ENCODE data around the gene WTIP. TPM values are rescaled to one million over a fixed set of nuclear protein-coding genes. Genes with fewer than 3 reads are reported as not detected.
"Not testable (repeated sequence)": the region's sequence is repeated elsewhere in the genome, so short reads cannot be mapped to it uniquely, and the experiment has no call there.

Gene WTIP
- total and polyA plus RNA-seq, 2 of the 13 experiments (the other 11 are each of a cell fraction or from before 2014, with no cell fraction given): 15.0 to 18.1 TPM

GRCh38 chr19:34508540-34508939, 27.0 kb downstream of the WTIP start:
- no peaks in the 10 kb centered on the region for H4K20me1 ChIP-seq (ENCODE audit: insufficient read depth, low read length)
- H3K9me3 ChIP-seq (ENCODE audit: low read length): peaks cover 7% of the 10 kb centered on the region; the same call in 1 of the 2 replicates
- FAIRE-seq (no peak), DNase-seq (ENCODE audit: low spot score) (no peak), ATAC-seq (no peak)
- in situ Hi-C loops (cut with HindIII; ENCODE audit: extremely low pct_ligation_motif_present, low pct_unique_long_range_greater_than_20kb) (loop anchor here (10.0 kb wide), 1 partner anchor 206 kb away; no protein-coding TSS in a partner anchor), intact Hi-C loops (cut with micrococcal nuclease; ENCODE audit: unreplicated experiment) (no loop called here)
- peaks cover 0 to 2% of the 10 kb centered on the region in 2 experiments; a peak in 2 of 5 replicates for H3K27me3 ChIP-seq (ENCODE audit: control insufficient read depth in 1 of 2, insufficient read depth in 2 of 2, low read length in 2 of 2)
- CTCF ChIA-PET (ENCODE audit: low intra/inter-chr PET ratio, low total read pairs): no interaction called here
- WGBS (ENCODE audit: low lambda C conversion rate): 68% methylated on average over 7 of the region's 9 CpGs
- H3K36me3 ChIP-seq (replicated peaks in 1 of 2; ENCODE audit: control insufficient read depth in 1 of 2, insufficient read depth in 2 of 2, low read length in 2 of 2): no peaks in the 10 kb centered on the region
- POLR2A ChIA-PET: no interaction called here
- no peak overlapping the region for H3K27ac ChIP-seq (ENCODE audit: extremely low read length, insufficient read depth, low read length)
- H3K4me2 ChIP-seq (ENCODE audit: low read depth, low read length): no peak overlapping the region
- H3K4me1 ChIP-seq (ENCODE audit: insufficient read depth, low read length): peaks cover 8% of the 10 kb centered on the region
- no peak overlapping the region for H3K4me3 ChIP-seq (replicated peaks in 1 of 3; ENCODE audit: insufficient read depth in 1 of 3, low read depth in 2 of 3, low read length in 3 of 3)
- H3K9ac ChIP-seq (ENCODE audit: insufficient read depth, low read depth, low read length): no peak overlapping the region
- H3K79me2 ChIP-seq (ENCODE audit: insufficient read depth, low read length): no peaks in the 10 kb centered on the region
- TF ChIP-seq ELF4 (CRISPR knock-in tag; IDR thresholded peaks at IDR 0.05; ENCODE audit: borderline replicate concordance) (no peak), MYNN (CRISPR knock-in tag; IDR thresholded peaks at IDR 0.05; ENCODE audit: low read depth) (no peak)
- no TSS peak for BruUV-seq (replicated peaks)
- H2AFZ ChIP-seq (ENCODE audit: low read length): no peak overlapping the region

- ATAC-seq; CTCF ChIA-PET (ENCODE audit: low intra/inter-chr PET ratio, low total read pairs); H3K4me1 ChIP-seq (ENCODE audit: insufficient read depth, low read length): not testable (repeated sequence)
Measured at GRCh38 chr19:34510904-34511303, 29.3 kb downstream of the WTIP start.

More at GRCh38 chr19:34510904-34511303, 29.3 kb downstream of the WTIP start:
- BruUV-seq (replicated peaks); POLR2A ChIA-PET; H4K20me1 ChIP-seq (ENCODE audit: insufficient read depth, low read length); H3K79me2 ChIP-seq (ENCODE audit: insufficient read depth, low read length); H3K36me3 ChIP-seq (replicated peaks in 1 of 2; ENCODE audit: control insufficient read depth in 1 of 2, insufficient read depth in 2 of 2, low read length in 2 of 2); DNase-seq (ENCODE audit: low spot score); in situ Hi-C loops (cut with HindIII; ENCODE audit: extremely low pct_ligation_motif_present, low pct_unique_long_range_greater_than_20kb); H3K4me2 ChIP-seq (ENCODE audit: low read depth, low read length); intact Hi-C loops (cut with micrococcal nuclease; ENCODE audit: unreplicated experiment); H3K27ac ChIP-seq (ENCODE audit: extremely low read length, insufficient read depth, low read length); FAIRE-seq; H3K9me3 ChIP-seq (ENCODE audit: low read length); H2AFZ ChIP-seq (ENCODE audit: low read length); H3K4me3 ChIP-seq (replicated peaks in 1 of 3; ENCODE audit: insufficient read depth in 1 of 3, low read depth in 2 of 3, low read length in 3 of 3); H3K27me3 ChIP-seq (ENCODE audit: control insufficient read depth in 1 of 2, insufficient read depth in 2 of 2, low read length in 2 of 2); H3K9ac ChIP-seq (ENCODE audit: insufficient read depth, low read depth, low read length): not testable (repeated sequence)
- WGBS (ENCODE audit: low lambda C conversion rate): 62% methylated on average over 5 of the region's 5 CpGs
